Fibroblast of villous mesenchyme (primary cell): ENCODE data around the gene TNPO3. TPM values are rescaled to one million over a fixed set of nuclear protein-coding genes. Genes with fewer than 3 reads are reported as not detected.

Source experiments
- DNase-seq: peaks from one replicate; pipeline ENCODE4 v3.0.0-alpha.2; 2010; ENCODE audit warnings: low read depth
- H3K4me3 ChIP-seq: 2 replicates; pipeline ENCODE4 v1.5.1; 2011; ENCODE audit warnings: low read depth, mild to moderate bottlenecking, low read length
- total RNA-seq: library from RNA; depleted of rRNA; stranded (reverse); fragments of >200 nt; gene quantifications from 2 replicates; pipeline ENCODE4 v1.2.3, GENCODE V29; 2012
- TF ChIP-seq, protein P1 (sequence below): IDR thresholded peaks from 2 replicates; pipeline ENCODE4 v1.5.1; 2012; ENCODE audit warnings: low read depth, mild to moderate bottlenecking, low read length; ENCODE audit not compliant: insufficient read depth

The TNPO3 gene
- total RNA-seq = 55.4 and 60.9 TPM in 2 replicates

- TF ChIP-seq, protein P1, sequence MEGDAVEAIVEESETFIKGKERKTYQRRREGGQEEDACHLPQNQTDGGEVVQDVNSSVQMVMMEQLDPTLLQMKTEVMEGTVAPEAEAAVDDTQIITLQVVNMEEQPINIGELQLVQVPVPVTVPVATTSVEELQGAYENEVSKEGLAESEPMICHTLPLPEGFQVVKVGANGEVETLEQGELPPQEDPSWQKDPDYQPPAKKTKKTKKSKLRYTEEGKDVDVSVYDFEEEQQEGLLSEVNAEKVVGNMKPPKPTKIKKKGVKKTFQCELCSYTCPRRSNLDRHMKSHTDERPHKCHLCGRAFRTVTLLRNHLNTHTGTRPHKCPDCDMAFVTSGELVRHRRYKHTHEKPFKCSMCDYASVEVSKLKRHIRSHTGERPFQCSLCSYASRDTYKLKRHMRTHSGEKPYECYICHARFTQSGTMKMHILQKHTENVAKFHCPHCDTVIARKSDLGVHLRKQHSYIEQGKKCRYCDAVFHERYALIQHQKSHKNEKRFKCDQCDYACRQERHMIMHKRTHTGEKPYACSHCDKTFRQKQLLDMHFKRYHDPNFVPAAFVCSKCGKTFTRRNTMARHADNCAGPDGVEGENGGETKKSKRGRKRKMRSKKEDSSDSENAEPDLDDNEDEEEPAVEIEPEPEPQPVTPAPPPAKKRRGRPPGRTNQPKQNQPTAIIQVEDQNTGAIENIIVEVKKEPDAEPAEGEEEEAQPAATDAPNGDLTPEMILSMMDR = no peak
- DNase-seq = peak; percentile 93
- H3K4me3 ChIP-seq = peak within 1 kb of the TSS; percentile 92
These were observed at the start of gene TNPO3 for GRCh38 chr7:129054438-129055293. TSS of gene TNPO3 (minus strand) at chr7:129055111. CDS start at chr7:129054770, 341 bp downstream.

GRCh38 chr7:129103561-129104324 is 48.8 kb upstream of the TNPO3 start:
- TF ChIP-seq, protein P1 = no peak
- H3K4me3 ChIP-seq = no peak overlapping the region
- DNase-seq = no peak

GRCh38 chr7:129101746-129102145 is 46.8 kb upstream of the TNPO3 start:
- DNase-seq = no peak
- TF ChIP-seq, protein P1 = no peak
- H3K4me3 ChIP-seq = no peak overlapping the region

DNA sequence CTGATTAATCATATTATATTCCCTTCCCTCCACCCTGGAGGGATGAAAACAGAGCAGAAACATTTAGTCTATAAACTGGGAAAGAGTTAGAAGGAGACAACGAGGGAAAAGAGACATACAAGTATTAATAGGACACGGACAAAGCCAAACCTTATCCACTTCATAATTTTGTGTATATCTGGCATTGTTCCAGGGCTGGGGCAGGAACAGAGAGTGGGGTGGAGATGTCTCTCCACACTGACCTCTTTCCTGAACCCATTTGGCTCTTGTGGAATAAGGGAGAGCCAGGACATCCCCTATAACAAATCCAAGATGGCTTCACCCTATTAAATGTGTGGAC is 45.9 kb upstream of the TNPO3 start:
- H3K4me3 ChIP-seq = no peak overlapping the region
- TF ChIP-seq, protein P1 = no peak
- DNase-seq = no peak

GRCh38 chr7:129098409-129099084 is 43.6 kb upstream of the TNPO3 start:
- TF ChIP-seq, protein P1 = no peak
- no peak for DNase-seq
- no peak overlapping the region for H3K4me3 ChIP-seq

- no peak for DNase-seq
- no peak overlapping the region for H3K4me3 ChIP-seq
- TF ChIP-seq, protein P1 = no peak
These were observed 40.3 kb upstream of the TNPO3 start for GRCh38 chr7:129095258-129095657.
